H7 (cell line): ENCODE data around the gene SERPINB10. TPM values are rescaled to one million over a fixed set of nuclear protein-coding genes. Genes with fewer than 3 reads are reported as not detected.

Experiments
- DNase-seq: peaks from one replicate; pipeline ENCODE4 v3.0.0; 2012
- H3K27me3 ChIP-seq: 2 replicates; pipeline ENCODE4 v1.6.0; 2011; ENCODE audit warnings: mild to moderate bottlenecking, low read length; ENCODE audit not compliant: control insufficient read depth, insufficient read depth
- H3K36me3 ChIP-seq: replicated peaks from 2 replicates; pipeline ENCODE4 v1.5.1; 2011; ENCODE audit warnings: low read length; ENCODE audit not compliant: control insufficient read depth, insufficient read depth
- H3K4me3 ChIP-seq: 2 replicates; pipeline ENCODE4 v1.5.1; 2011; ENCODE audit warnings: low read depth, mild to moderate bottlenecking, control low read depth, low read length, moderate library complexity; ENCODE audit not compliant: insufficient read depth
- total RNA-seq: library from RNA; depleted of rRNA; stranded (reverse); fragments of >200 nt; shearing (Covaris generic); gene quantifications from 2 replicates; pipeline ENCODE4 v1.2.3, GENCODE V29; 2014

Gene SERPINB10
- total RNA-seq, 1 experiment from 2014 or later: not detected

GRCh38 chr18:63883617-63884016, 24.1 kb upstream of the SERPINB10 start:
- Histone ChIP-seq H3K4me3 (no peak overlapping the region), H3K27me3 (no peaks in the 10 kb centered on the region), H3K36me3 (no peaks in the 10 kb centered on the region)
- no peak for DNase-seq

GRCh38 chr18:63887424-63887823, 20.3 kb upstream of the SERPINB10 start, which contains the start of gene SERPINB2:
TSS of gene SERPINB2 (plus strand) at chr18:63887705. CDS start at chr18:63891445, 3,740 bp downstream.
- H3K36me3 ChIP-seq: no peaks in the 10 kb centered on the region
- DNase-seq: no peak
- H3K4me3 ChIP-seq: no peak within 1 kb of the TSS
- H3K27me3 ChIP-seq: no peaks in the 10 kb centered on the region

GRCh38 chr18:63888470-63889190, 19.1 kb upstream of the SERPINB10 start:
- Histone ChIP-seq H3K4me3 (no peak overlapping the region), H3K36me3 (no peaks in the 10 kb centered on the region), H3K27me3 (no peaks in the 10 kb centered on the region)
- no peak for DNase-seq

GRCh38 chr18:63889626-63890025, 18.1 kb upstream of the SERPINB10 start:
- Histone ChIP-seq H3K27me3 (no peaks in the 10 kb centered on the region), H3K36me3 (no peaks in the 10 kb centered on the region)
- no peak for DNase-seq

GRCh38 chr18:63890237-63890949, 17.4 kb upstream of the SERPINB10 start:
- DNase-seq: no peak
- no peak overlapping the region for H3K4me3 ChIP-seq
- no peaks in the 10 kb centered on the region for H3K27me3 ChIP-seq
- no peaks in the 10 kb centered on the region for H3K36me3 ChIP-seq

More at GRCh38 chr18:63889626-63890025, 18.1 kb upstream of the SERPINB10 start:
- no peak overlapping the region for H3K4me3 ChIP-seq

- H3K27me3 ChIP-seq: no peaks in the 10 kb centered on the region
- no peaks in the 10 kb centered on the region for H3K36me3 ChIP-seq
- no peak overlapping the region for H3K4me3 ChIP-seq
- no peak for DNase-seq
These were observed 16.8 kb upstream of the SERPINB10 start for GRCh38 chr18:63890950-63891304.

GRCh38 chr18:63892566-63892965, 15.2 kb upstream of the SERPINB10 start:
- no peaks in the 10 kb centered on the region for H3K27me3 ChIP-seq
- no peak overlapping the region for H3K4me3 ChIP-seq
- no peak for DNase-seq
- no peaks in the 10 kb centered on the region for H3K36me3 ChIP-seq

GRCh38 chr18:63894106-63894772, 13.5 kb upstream of the SERPINB10 start:
- no peak overlapping the region for H3K4me3 ChIP-seq
- no peaks in the 10 kb centered on the region for H3K27me3 ChIP-seq
- no peaks in the 10 kb centered on the region for H3K36me3 ChIP-seq
- no peak for DNase-seq

- Histone ChIP-seq H3K36me3 (no peaks in the 10 kb centered on the region), H3K27me3 (no peaks in the 10 kb centered on the region), H3K4me3 (no peak overlapping the region)
- DNase-seq: no peak
These were observed 12.6 kb upstream of the SERPINB10 start for GRCh38 chr18:63895190-63895589.

- Histone ChIP-seq H3K27me3 (no peaks in the 10 kb centered on the region), H3K36me3 (no peaks in the 10 kb centered on the region), H3K4me3 (no peak overlapping the region)
- no peak for DNase-seq
These were observed 10.7 kb upstream of the SERPINB10 start for GRCh38 chr18:63897072-63897471.

- no peak for DNase-seq
- H3K36me3 ChIP-seq: no peaks in the 10 kb centered on the region
- no peak overlapping the region for H3K4me3 ChIP-seq
- H3K27me3 ChIP-seq: no peaks in the 10 kb centered on the region
These were observed 8.6 kb upstream of the SERPINB10 start for GRCh38 chr18:63899206-63899605.

GRCh38 chr18:63903851-63904570, 3.7 kb upstream of the SERPINB10 start:
- H3K27me3 ChIP-seq: no peaks in the 10 kb centered on the region
- DNase-seq: no peak
- no peaks in the 10 kb centered on the region for H3K36me3 ChIP-seq
- H3K4me3 ChIP-seq: no peak overlapping the region

GRCh38 chr18:63904694-63905093, 3.1 kb upstream of the SERPINB10 start:
- no peak for DNase-seq
- Histone ChIP-seq H3K27me3 (no peaks in the 10 kb centered on the region), H3K36me3 (no peaks in the 10 kb centered on the region), H3K4me3 (no peak overlapping the region)

- H3K4me3 ChIP-seq: no peak overlapping the region
- DNase-seq: no peak
- no peaks in the 10 kb centered on the region for H3K36me3 ChIP-seq
- no peaks in the 10 kb centered on the region for H3K27me3 ChIP-seq
These were observed 2.4 kb upstream of the SERPINB10 start for GRCh38 chr18:63905361-63905760.
